OCI-LY1 (cell line): ENCODE measurements around the gene PSEN1.

Experiments
- CTCF ChIP-seq: fragments of 200-600 bp; sonication (generic), shearing (Covaris generic); IDR thresholded peaks from 2 replicates; pipeline ENCODE4 v1.5.1; 2017; ENCODE audit warnings: mild to moderate bottlenecking, antibody characterized with exemption, low read length, moderate library complexity, mixed read lengths
- EZH2 ChIP-seq: fragments of 200-600 bp; sonication (generic), shearing (Covaris generic); IDR thresholded peaks from 2 replicates; pipeline ENCODE4 v1.8.0; 2017; ENCODE audit warnings: borderline replicate concordance, mixed run types, mild to moderate bottlenecking, antibody characterized with exemption, low read length, moderate library complexity, mixed read lengths

GRCh38 chr14:73162251-73162650 is 25.9 kb downstream of the PSEN1 start:
- TF ChIP-seq CTCF (no peak), EZH2 (no peak)
